HG02981 (cell line): ENCODE results near the gene TEPSIN.

Experiments
- ATAC-seq: cut with Tn5 transposase; IDR thresholded peaks from one replicate; pipeline ENCODE4 v1.9.1; 2021; ENCODE audit warnings: mild to moderate bottlenecking, moderate library complexity; ENCODE audit not compliant: unreplicated experiment

TEPSIN gene

GRCh38 chr17:81251094-81251708 is 12.3 kb upstream of the TEPSIN start:
- no peak for ATAC-seq

GRCh38 chr17:81250286-81251093 is 11.6 kb upstream of the TEPSIN start:
- ATAC-seq = no peak

- no peak for ATAC-seq
These were observed 10.6 kb upstream of the TEPSIN start for GRCh38 chr17:81249223-81250040.

GRCh38 chr17:81248649-81249048 is 9.8 kb upstream of the TEPSIN start:
- ATAC-seq = no peak

GRCh38 chr17:81247339-81247990 is 8.6 kb upstream of the TEPSIN start:
- ATAC-seq = no peak

- no peak for ATAC-seq
These were observed 8.0 kb upstream of the TEPSIN start for GRCh38 chr17:81246679-81247338.

- ATAC-seq = no peak
These were observed 7.5 kb upstream of the TEPSIN start for GRCh38 chr17:81246343-81246670.

GRCh38 chr17:81245665-81246342 is 6.9 kb upstream of the TEPSIN start:
- ATAC-seq = no peak

GRCh38 chr17:81245024-81245664 is 6.3 kb upstream of the TEPSIN start:
- ATAC-seq = no peak

- no peak for ATAC-seq
These were observed 5.6 kb upstream of the TEPSIN start for GRCh38 chr17:81244358-81245023.

GRCh38 chr17:81243333-81243664 is 4.4 kb upstream of the TEPSIN start:
- no peak for ATAC-seq

- ATAC-seq = no peak
These were observed 3.8 kb upstream of the TEPSIN start for GRCh38 chr17:81242421-81243332.

- ATAC-seq = no peak
These were observed 3.0 kb upstream of the TEPSIN start for GRCh38 chr17:81241648-81242420.

- no peak for ATAC-seq
These were observed 2.3 kb upstream of the TEPSIN start for GRCh38 chr17:81241203-81241602.

- ATAC-seq = no peak
These were observed 1.9 kb upstream of the TEPSIN start for GRCh38 chr17:81240761-81241160.

- no peak for ATAC-seq
These were observed 1.1 kb upstream of the TEPSIN start for GRCh38 chr17:81239714-81240555.

GRCh38 chr17:81238490-81238814 is 403 bp downstream of the TEPSIN start:
- no peak for ATAC-seq
